Osteoblast (primary cell): ENCODE measurements around the gene USP32. TPM values are rescaled to one million over a fixed set of nuclear protein-coding genes. Genes with fewer than 3 reads are reported as not detected.

Experiments used
- DNase-seq: peaks from one replicate; pipeline ENCODE4 v3.0.0; 2011; ENCODE audit warnings: low spot score, mixed read lengths; ENCODE audit not compliant: insufficient read length; ENCODE audit errors: missing footprints
- H2AFZ ChIP-seq: 2 replicates; pipeline ENCODE4 v1.6.0; 2011; ENCODE audit warnings: mild to moderate bottlenecking, low read length
- H3K27ac ChIP-seq: 2 replicates; pipeline ENCODE4 v1.5.1; 2011; ENCODE audit warnings: mild to moderate bottlenecking, low read depth, low read length, moderate library complexity
- H3K27me3 ChIP-seq: 2 replicates; pipeline ENCODE4 v1.6.0; 2012; ENCODE audit warnings: mild to moderate bottlenecking, control low read depth, inconsistent platforms, low read length, moderate library complexity; ENCODE audit not compliant: insufficient read depth
- H3K36me3 ChIP-seq: 2 replicates; pipeline ENCODE4 v1.5.1; 2011; ENCODE audit warnings: mild to moderate bottlenecking, low read length, control low read depth, moderate library complexity; ENCODE audit not compliant: insufficient read depth
- H3K4me1 ChIP-seq: 2 replicates; pipeline ENCODE4 v1.5.1; 2011; ENCODE audit warnings: mild to moderate bottlenecking, low read length, control low read depth, moderate library complexity; ENCODE audit not compliant: insufficient read depth
- H3K4me2 ChIP-seq: 2 replicates; pipeline ENCODE4 v1.6.0; 2011; ENCODE audit warnings: mild to moderate bottlenecking, low read length; ENCODE audit not compliant: insufficient read depth
- H3K4me3 ChIP-seq: fragments of 200-600 bp; sonication (generic); 3 replicates; pipeline ENCODE4 v1.5.1; 2012; ENCODE audit warnings: mild to moderate bottlenecking, low read length, inconsistent platforms; ENCODE audit not compliant: insufficient read depth
- H3K79me2 ChIP-seq: 2 replicates; pipeline ENCODE4 v1.6.0; 2012; ENCODE audit warnings: mild to moderate bottlenecking, low read length, control low read depth, inconsistent platforms; ENCODE audit not compliant: insufficient read depth
- H3K9me3 ChIP-seq: 2 replicates; pipeline ENCODE4 v1.5.1; 2011; ENCODE audit warnings: low read depth, low read length, control low read depth
- H4K20me1 ChIP-seq: 2 replicates; pipeline ENCODE4 v1.6.0; 2012; ENCODE audit warnings: mild to moderate bottlenecking, low read length, control low read depth; ENCODE audit not compliant: insufficient read depth
- total RNA-seq: library from RNA; depleted of rRNA; stranded (reverse); fragments of >200 nt; gene quantifications from 2 replicates; pipeline ENCODE4 v1.2.3, GENCODE V29; 2012
- TF ChIP-seq, protein P1 (sequence below): IDR thresholded peaks from 2 replicates; pipeline ENCODE4 v1.5.1; 2011; ENCODE audit warnings: mild to moderate bottlenecking, low read depth, low read length, moderate library complexity; ENCODE audit errors: extremely low read depth

The USP32 gene
- total RNA-seq, 1 donor, result 99.5 TPM

DNA sequence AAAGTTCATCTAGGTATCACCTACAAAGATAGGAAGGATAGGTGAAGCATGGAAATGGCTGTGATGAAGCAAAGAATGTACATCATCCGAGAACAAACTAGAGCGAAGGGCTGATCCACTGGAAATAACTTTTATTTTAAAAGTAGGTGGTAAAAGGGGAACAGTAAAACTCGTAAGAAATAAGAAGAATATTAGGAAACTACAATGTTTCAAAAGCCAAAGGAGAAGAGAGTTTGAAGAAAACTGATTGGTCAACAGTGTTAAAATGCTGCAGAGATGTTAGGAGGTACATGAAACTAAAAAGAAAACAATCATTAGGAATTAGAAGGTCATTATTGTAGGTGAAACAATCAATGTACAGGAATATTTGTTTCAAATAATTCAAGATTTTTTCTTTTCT is 108.1 kb downstream of the USP32 start:
- Histone ChIP-seq H3K4me1 (no peaks in the 10 kb centered on the region), H3K4me2 (no peak overlapping the region), H3K36me3 (peaks cover 13% of the 10 kb centered on the region), H3K27me3 (no peaks in the 10 kb centered on the region), H3K4me3 (no peak overlapping the region), H4K20me1 (no peaks in the 10 kb centered on the region), H3K27ac (no peak overlapping the region), H2AFZ (no peak overlapping the region), H3K9me3 (no peaks in the 10 kb centered on the region), H3K79me2 (peaks cover 30% of the 10 kb centered on the region)
- no peak for DNase-seq
- TF ChIP-seq, protein P1, sequence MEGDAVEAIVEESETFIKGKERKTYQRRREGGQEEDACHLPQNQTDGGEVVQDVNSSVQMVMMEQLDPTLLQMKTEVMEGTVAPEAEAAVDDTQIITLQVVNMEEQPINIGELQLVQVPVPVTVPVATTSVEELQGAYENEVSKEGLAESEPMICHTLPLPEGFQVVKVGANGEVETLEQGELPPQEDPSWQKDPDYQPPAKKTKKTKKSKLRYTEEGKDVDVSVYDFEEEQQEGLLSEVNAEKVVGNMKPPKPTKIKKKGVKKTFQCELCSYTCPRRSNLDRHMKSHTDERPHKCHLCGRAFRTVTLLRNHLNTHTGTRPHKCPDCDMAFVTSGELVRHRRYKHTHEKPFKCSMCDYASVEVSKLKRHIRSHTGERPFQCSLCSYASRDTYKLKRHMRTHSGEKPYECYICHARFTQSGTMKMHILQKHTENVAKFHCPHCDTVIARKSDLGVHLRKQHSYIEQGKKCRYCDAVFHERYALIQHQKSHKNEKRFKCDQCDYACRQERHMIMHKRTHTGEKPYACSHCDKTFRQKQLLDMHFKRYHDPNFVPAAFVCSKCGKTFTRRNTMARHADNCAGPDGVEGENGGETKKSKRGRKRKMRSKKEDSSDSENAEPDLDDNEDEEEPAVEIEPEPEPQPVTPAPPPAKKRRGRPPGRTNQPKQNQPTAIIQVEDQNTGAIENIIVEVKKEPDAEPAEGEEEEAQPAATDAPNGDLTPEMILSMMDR, result no peak

DNA sequence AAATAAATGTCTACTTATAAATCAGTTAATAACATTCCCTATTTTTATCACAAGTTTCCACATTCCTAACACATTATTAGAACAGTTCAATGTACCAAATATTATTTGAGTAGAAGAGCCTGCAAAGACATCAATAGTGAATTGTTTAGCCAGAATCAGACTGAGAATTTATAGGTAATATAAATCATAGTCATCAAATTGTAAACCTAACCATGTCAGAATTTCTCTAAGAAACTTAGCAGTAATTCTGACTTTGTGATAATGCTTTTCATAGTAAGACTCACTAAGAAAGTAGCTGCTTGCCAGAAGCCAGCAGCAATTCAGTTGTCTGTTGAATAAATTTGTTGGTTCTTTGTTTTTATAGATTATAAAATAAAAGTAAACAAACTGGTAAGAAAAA is 111.3 kb downstream of the USP32 start:
- Histone ChIP-seq H3K79me2 (peaks cover 36% of the 10 kb centered on the region), H4K20me1 (no peaks in the 10 kb centered on the region), H3K36me3 (no peaks in the 10 kb centered on the region), H3K27ac (no peak overlapping the region), H3K4me1 (no peaks in the 10 kb centered on the region), H3K4me2 (no peak overlapping the region), H3K4me3 (no peak overlapping the region), H2AFZ (no peak overlapping the region), H3K27me3 (no peaks in the 10 kb centered on the region), H3K9me3 (no peaks in the 10 kb centered on the region)
- no peak for DNase-seq
- TF ChIP-seq, protein P1, result no peak

DNA sequence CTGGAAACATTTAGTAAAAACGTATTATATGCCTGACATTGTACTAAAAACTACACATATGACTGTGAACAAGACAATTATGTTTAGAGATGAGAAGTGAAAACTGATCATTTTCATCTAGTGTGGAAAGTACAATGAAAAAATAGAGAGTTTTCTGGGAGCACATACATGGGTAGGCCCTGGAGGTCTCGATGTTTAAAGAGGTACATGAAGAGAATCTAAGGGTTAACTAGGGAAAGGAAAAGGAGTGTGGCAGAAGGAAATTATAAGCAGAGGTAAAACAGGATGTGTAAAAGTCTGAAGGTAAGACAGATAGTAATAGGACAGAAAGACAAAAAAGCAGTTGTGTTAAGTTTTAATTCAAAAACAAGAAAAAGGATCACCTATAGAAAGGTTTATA is 113.7 kb downstream of the USP32 start:
- H3K79me2 ChIP-seq, result peaks cover 34% of the 10 kb centered on the region
- no peaks in the 10 kb centered on the region for H3K36me3 ChIP-seq
- DNase-seq, result no peak
- TF ChIP-seq, protein P1, result no peak
- no peaks in the 10 kb centered on the region for H3K9me3 ChIP-seq
- no peak overlapping the region for H3K4me3 ChIP-seq
- H3K4me2 ChIP-seq, result no peak overlapping the region
- H3K27ac ChIP-seq, result no peak overlapping the region
- peaks cover 4% of the 10 kb centered on the region for H3K4me1 ChIP-seq
- H4K20me1 ChIP-seq, result no peaks in the 10 kb centered on the region
- no peaks in the 10 kb centered on the region for H3K27me3 ChIP-seq
- H2AFZ ChIP-seq, result no peak overlapping the region

DNA sequence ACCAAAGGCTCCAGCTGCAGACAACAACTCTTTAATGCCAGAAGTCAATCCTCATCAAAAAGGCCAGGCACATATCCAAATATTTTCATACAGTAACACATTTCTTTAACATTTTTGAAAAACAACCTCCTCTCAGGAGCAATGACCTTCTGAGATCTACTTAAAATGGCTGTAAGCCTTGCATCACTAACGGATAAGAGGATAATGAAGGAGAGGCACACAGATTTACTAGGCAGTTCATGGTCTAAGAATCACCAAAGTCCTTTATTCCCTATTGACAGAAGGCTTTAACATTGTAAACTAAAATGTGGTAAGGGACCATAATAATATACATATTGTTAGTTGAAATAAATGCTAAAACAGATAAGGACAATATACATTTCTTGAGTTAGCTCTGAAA is 114.7 kb downstream of the USP32 start:
- H3K9me3 ChIP-seq, result no peaks in the 10 kb centered on the region

More for the DNA sequence above, 114.7 kb downstream of the USP32 start:
- Histone ChIP-seq H3K4me3 (no peak overlapping the region), H3K79me2 (peaks cover 39% of the 10 kb centered on the region), H3K4me2 (no peak overlapping the region), H3K27me3 (no peaks in the 10 kb centered on the region), H4K20me1 (no peaks in the 10 kb centered on the region), H3K36me3 (no peaks in the 10 kb centered on the region), H2AFZ (no peak overlapping the region), H3K27ac (no peak overlapping the region), H3K4me1 (peaks cover 11% of the 10 kb centered on the region)
- DNase-seq, result no peak
- TF ChIP-seq, protein P1, result no peak
